ENCODE measurements around the gene HIRA.

DNA sequence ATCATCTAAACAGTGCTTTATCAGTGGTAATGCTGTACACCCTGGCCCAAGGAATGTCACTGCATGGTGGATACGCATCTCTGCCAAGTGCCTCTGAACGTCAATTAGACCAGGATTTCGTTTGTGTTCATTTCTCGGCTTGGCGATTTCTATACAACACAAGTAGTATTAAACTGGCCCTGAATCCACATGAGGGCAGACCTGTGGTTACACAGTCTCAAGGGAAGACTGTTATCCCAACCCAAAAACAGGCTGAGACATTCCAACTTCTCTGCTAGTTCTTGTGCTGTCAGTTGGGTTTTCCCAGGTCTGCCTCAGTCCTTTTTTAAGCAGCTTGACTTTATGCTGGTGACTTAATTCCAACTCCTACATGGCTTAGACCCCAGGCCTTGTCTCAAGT is 58.1 kb downstream of the HIRA start:
- no peak for TF ChIP-seq CTCF (IDR thresholded peaks at IDR 0.05; ENCODE audit: low read depth, low read length)
- no peak for TF ChIP-seq EZH2phosphoT487 (IDR thresholded peaks at IDR 0.05; ENCODE audit: low read depth)
